ENCODE data around the gene TBCD. TPM values are rescaled to one million over a fixed set of nuclear protein-coding genes. Genes with fewer than 3 reads are reported as not detected.

TBCD gene
- total and polyA plus RNA-seq, 12 donors = 41.3 to 107 (median 52.4) TPM

DNA sequence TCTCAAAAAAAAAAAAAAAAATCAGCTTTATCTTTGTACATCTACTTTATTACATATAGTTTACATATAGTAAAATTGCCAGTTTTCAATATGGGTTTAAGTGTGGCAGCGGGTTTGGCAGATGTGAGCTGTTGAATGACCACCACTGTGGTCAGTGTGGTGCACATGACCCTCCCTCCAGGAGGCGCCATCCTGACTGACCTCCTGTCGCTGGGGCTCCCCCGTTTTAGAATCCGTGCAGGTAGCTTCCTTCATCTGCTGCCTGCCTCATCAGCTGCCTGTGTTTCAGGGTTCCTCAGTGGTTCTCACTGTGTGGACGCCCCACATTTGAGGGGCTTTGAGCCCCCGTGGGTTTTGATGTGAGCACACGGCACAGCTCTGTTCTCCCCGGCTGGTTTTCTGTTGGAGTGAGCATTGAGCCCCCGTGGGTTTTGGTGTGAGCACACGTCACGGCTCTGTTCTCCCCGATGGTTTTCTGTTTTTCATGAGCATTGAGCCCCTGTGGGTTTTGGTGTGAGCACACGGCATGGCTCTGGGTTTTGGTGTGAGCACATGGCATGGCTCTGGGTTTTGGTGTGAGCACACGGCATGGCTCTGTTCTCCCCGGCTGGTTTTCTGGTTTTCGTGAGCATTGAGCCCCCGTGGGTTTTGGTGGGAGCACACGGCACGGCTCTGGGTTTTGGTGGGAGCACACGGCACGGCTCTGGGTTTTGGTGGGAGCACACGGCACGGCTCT, 145.8 kb downstream of the TBCD start:
- H3K27ac ChIP-seq = no peak overlapping the region
- whole genome bisulfite sequencing, 2 donors = 96% methylated on average over 22 of the region's 24 CpGs
- no peaks in the 10 kb centered on the region for H3K9me3 ChIP-seq
- intact Hi-C loops (cut with DNase I) = loop anchor here in 1 of 10 donors (5.0 kb wide), 1 partner anchor 35 kb away; no protein-coding TSS in a partner anchor
- DNase-seq (no peak), ATAC-seq (no peak)
- TF ChIP-seq, protein P1, sequence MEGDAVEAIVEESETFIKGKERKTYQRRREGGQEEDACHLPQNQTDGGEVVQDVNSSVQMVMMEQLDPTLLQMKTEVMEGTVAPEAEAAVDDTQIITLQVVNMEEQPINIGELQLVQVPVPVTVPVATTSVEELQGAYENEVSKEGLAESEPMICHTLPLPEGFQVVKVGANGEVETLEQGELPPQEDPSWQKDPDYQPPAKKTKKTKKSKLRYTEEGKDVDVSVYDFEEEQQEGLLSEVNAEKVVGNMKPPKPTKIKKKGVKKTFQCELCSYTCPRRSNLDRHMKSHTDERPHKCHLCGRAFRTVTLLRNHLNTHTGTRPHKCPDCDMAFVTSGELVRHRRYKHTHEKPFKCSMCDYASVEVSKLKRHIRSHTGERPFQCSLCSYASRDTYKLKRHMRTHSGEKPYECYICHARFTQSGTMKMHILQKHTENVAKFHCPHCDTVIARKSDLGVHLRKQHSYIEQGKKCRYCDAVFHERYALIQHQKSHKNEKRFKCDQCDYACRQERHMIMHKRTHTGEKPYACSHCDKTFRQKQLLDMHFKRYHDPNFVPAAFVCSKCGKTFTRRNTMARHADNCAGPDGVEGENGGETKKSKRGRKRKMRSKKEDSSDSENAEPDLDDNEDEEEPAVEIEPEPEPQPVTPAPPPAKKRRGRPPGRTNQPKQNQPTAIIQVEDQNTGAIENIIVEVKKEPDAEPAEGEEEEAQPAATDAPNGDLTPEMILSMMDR (IDR thresholded peaks at IDR 0.05) = no peak
- peaks cover 0 to 23% (median 18%) of the 10 kb centered on the region in 9 donors for H3K4me1 ChIP-seq
- H3K36me3 ChIP-seq = peaks cover 0 to 84% (median 8%) of the 10 kb centered on the region in 9 donors
- no peaks in the 10 kb centered on the region for H3K27me3 ChIP-seq
- H3K4me3 ChIP-seq = no peak overlapping the region

DNA sequence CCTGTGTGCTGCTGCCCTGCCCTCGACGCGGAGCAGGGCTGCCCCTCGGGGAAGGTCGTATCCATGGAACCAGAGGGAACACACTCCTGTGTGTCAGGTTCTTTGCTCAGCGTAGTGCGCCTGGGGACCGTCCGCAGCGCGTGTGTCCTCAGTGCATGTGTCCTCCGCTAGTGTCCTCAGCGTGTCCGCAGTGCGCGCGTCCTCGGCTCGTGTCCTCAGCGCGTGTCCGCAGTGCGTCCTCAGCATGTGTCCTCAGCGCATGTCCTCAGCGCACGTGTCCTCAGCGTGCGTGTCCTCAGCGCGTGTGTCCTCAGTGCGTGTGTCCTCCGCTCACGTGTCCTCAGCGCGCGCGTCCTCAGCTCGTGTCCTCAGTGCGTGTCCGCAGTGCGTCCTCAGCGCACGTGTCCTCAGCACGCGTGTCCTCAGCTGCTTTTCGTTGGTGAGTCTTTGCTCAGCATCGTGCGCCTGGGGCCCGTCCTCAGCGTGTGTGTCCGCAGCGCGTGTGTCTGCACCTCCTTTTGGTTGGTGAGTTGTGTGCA, 147.2 kb downstream of the TBCD start:
- Histone ChIP-seq H3K27ac (no peak overlapping the region), H3K4me3 (no peak overlapping the region), H3K9me3 (no peaks in the 10 kb centered on the region), H3K36me3 (peaks cover 0 to 85% (median 12%) of the 10 kb centered on the region in 9 donors), H3K4me1 (peaks cover 0 to 9% (median 6%) of the 10 kb centered on the region in 9 donors), H3K27me3 (no peaks in the 10 kb centered on the region)
- ATAC-seq (peak in 3 of 8 donors; percentile 12 to 49 (median 24)), DNase-seq (no peak)
- 96% methylated on average over 53 of the region's 53 CpGs for WGBS, 2 donors
- intact Hi-C loops (cut with DNase I) = loop anchor here in 1 of 10 donors (5.0 kb wide), 1 partner anchor 33 kb away; no protein-coding TSS in a partner anchor
- TF ChIP-seq, protein P1 (IDR thresholded peaks at IDR 0.05) = no peak

DNA sequence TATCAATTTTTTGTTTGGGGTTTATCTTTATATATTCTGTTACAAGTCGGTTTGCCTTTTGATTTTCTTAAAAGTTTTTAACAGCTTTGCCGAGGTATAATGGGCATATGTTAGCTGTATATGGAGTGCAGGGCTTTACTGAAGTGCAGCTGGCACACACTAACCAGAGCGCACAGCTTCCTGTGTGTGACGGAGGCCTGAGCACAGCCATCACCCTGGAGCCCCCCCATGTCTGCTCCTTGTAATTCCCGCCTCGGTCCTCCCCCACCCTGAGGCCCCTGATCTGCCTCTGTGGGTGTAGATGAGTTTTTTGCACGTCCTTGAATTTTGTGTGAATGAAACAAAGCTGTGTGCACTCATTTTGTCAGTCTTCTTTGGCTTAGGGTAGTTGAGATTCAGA, 148.1 kb downstream of the TBCD start:
- Histone ChIP-seq H3K9me3 (no peaks in the 10 kb centered on the region), H3K4me3 (no peak overlapping the region), H3K27ac (no peak overlapping the region), H3K36me3 (peaks cover 0 to 85% (median 12%) of the 10 kb centered on the region in 9 donors), H3K27me3 (no peaks in the 10 kb centered on the region), H3K4me1 (peaks cover 0 to under 1% (median 0%) of the 10 kb centered on the region in 9 donors)
- intact Hi-C loops (cut with DNase I) = loop anchor here in 1 of 10 donors (5.0 kb wide), 1 partner anchor 32 kb away; no protein-coding TSS in a partner anchor
- TF ChIP-seq, protein P1 (IDR thresholded peaks at IDR 0.05) = no peak
- 84 to 87% methylated on average over 7 of the region's 7 CpGs for WGBS, 2 donors
- no peak for ATAC-seq
- DNase-seq = no peak

DNA sequence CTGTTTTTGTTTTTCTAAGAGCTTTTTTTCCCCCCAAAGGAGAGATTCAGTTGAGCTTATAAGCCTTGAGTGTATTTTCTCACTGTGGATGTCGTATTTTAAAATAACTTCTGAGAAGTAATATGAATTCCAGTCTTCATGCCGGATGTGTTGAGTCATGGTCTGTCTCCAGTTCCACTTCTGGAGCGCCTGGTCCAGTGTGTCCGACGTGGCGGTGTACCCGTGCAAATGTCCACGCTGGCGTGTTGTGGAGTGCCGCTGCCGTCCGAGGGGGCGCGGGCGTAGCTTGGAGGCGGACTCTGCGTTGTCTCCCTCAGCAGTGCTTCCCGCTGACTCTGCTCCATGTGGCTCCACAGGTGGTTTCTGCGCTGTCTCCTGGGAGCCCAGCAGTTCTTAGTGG, 148.9 kb downstream of the TBCD start:
- Histone ChIP-seq H3K4me1 (no peaks in the 10 kb centered on the region), H3K27me3 (no peaks in the 10 kb centered on the region), H3K36me3 (peaks cover 0 to 81% (median 13%) of the 10 kb centered on the region in 9 donors), H3K9me3 (no peaks in the 10 kb centered on the region), H3K4me3 (no peak overlapping the region), H3K27ac (no peak overlapping the region)
- 97 to 98% methylated on average over 19 of the region's 19 CpGs for WGBS, 2 donors
- no peak for ATAC-seq
- TF ChIP-seq, protein P1 (IDR thresholded peaks at IDR 0.05) = no peak
- intact Hi-C loops (cut with DNase I) = no loop called here
- no peak for DNase-seq
